Tibial nerve (tissue), 4 donors: ENCODE data around the gene RASSF4. TPM values are rescaled to one million over a fixed set of nuclear protein-coding genes. Genes with fewer than 3 reads are reported as not detected.

Experiments used
- DNase-seq, 2 donors: peaks; one replicate each; pipeline ENCODE4 v3.0.0-alpha.2; 2019; ENCODE audit warnings: low spot score in 2 of 2
- H3K27ac ChIP-seq, 4 donors: fragments of 200-600 bp; sonication (generic) in 3 of 4; one replicate each; pipeline ENCODE4 v1.5.1; 2017 to 2019; ENCODE audit warnings: mild to moderate bottlenecking in 1 of 4
- H3K27me3 ChIP-seq, 2 donors: fragments of 200-600 bp; sonication (generic) in 1 of 2; one replicate each; pipeline versions ENCODE4 v1.5.1 to v1.6.0; 2017 to 2019
- H3K36me3 ChIP-seq, 3 donors: fragments of 200-600 bp; sonication (generic); one replicate each; pipeline ENCODE4 v1.5.1; 2018 to 2019
- H3K4me1 ChIP-seq, 4 donors: fragments of 200-600 bp; sonication (generic) in 3 of 4; one replicate each; pipeline ENCODE4 v1.5.1; 2017 to 2019
- H3K4me3 ChIP-seq, 4 donors: fragments of 200-600 bp; sonication (generic) in 3 of 4; one replicate each; pipeline ENCODE4 v1.5.1; 2017 to 2019; ENCODE audit warnings: mild to moderate bottlenecking in 1 of 4, moderate library complexity in 1 of 4
- H3K9me3 ChIP-seq, 4 donors: fragments of 200-600 bp; sonication (generic) in 3 of 4; one replicate each; pipeline ENCODE4 v1.5.1; 2017 to 2019
- EP300 ChIP-seq, 2 donors: sonication (generic); formaldehyde crosslinking; IDR thresholded peaks; one replicate each; pipeline ENCODE4 v1.6.1; 2017; ENCODE audit warnings: antibody characterized with exemption in 2 of 2, mild to moderate bottlenecking in 1 of 2
- POLR2A ChIP-seq, 2 donors: fragments of 450-650 bp; IDR thresholded peaks; one replicate each; pipeline ENCODE4 v1.6.1; 2017; ENCODE audit warnings: antibody characterized with exemption in 2 of 2, mild to moderate bottlenecking in 2 of 2, moderate library complexity in 2 of 2
- WGBS, 2 donors: methylation state at CpG; one replicate each; pipeline ENCODE4 v1.1.5; 2018; 5-methylcytosine and 5-hydroxymethylcytosine counted together
- total RNA-seq, 4 donors: library from RNA; depleted of rRNA; stranded (reverse); fragments of >200 nt; gene quantifications; one replicate each; pipeline ENCODE4 v1.1.0, GENCODE V29; 2016
- TF ChIP-seq, protein P1 (sequence below), 5 experiments: fragments of 200-600 bp in 3 of 5; fragments of 450-650 bp in 2 of 5; sonication (generic) in 3 of 5; IDR thresholded peaks; one replicate each; pipeline ENCODE4 v1.5.1; 2016 to 2019; ENCODE audit warnings: antibody characterized with exemption in 5 of 5, mild to moderate bottlenecking in 3 of 5, moderate library complexity in 2 of 5

The RASSF4 gene
- total RNA-seq, 4 donors from 2014 or later = 153 to 275 (median 185) TPM

DNA sequence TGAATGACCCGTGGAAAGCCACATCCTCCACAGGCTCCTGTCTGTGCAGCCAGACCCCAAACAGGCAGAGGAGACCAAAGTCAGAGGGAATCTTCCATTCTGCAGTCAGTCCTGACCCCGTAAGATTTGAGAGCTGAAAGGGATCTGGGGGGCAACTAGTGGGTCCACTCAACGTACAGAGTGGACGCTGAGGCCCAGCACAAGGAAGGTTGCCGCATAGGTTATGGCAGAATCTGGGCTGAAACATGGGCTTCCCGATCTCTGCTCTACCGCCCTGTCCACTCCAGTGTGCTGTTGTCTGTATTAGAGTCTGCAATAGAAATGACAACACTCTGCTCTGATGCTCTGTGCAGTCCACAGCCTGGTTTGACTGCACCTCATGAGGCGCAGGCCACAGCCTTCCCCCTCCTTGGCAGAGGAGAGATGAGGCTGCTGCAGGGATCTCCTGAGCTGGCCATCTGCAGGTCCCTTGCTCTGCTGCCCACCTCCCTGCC, 33.2 kb downstream of the RASSF4 start:
- peaks cover 4 to 83% (median 50%) of the 10 kb centered on the region in 4 donors for H3K4me1 ChIP-seq
- WGBS, 2 donors = 87 to 95% methylated on average over 8 of the region's 8 CpGs

DNA sequence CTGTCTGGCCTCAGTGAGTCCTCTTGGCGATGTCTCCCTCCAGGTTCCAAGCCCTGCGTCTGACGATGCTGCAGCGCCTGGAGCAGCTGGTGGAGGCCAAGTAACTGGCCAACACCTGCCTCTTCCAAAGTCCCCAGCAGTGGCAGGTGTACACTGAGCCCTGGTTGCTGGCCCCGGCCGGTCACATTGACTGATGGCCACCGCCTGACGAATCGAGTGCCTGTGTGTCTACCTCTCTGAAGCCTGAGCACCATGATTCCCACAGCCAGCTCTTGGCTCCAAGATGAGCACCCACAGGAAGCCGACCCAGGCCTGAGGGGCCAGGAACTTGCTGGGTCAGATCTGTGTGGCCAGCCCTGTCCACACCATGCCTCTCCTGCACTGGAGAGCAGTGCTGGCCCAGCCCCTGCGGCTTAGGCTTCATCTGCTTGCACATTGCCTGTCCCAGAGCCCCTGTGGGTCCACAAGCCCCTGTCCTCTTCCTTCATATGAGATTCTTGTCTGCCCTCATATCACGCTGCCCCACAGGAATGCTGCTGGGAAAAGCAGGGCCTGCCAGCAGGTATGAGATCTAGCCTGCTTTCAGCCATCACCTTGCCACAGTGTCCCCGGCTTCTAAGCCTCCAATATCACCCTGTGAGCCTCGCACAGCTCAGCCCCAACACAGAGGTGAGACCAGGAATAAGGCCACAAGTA, 33.8 kb downstream of the RASSF4 start:
- H3K36me3 ChIP-seq = peaks cover 0 to 55% (median 0%) of the 10 kb centered on the region in 3 donors
- H3K27me3 ChIP-seq = no peaks in the 10 kb centered on the region
- 90 to 98% methylated on average over 8 to 11 of the region's 14 CpGs for WGBS, 2 donors
- TF ChIP-seq EP300 (IDR thresholded peaks at IDR 0.05) (no peak), POLR2A (IDR thresholded peaks at IDR 0.05) (no peak)
- TF ChIP-seq, protein P1, sequence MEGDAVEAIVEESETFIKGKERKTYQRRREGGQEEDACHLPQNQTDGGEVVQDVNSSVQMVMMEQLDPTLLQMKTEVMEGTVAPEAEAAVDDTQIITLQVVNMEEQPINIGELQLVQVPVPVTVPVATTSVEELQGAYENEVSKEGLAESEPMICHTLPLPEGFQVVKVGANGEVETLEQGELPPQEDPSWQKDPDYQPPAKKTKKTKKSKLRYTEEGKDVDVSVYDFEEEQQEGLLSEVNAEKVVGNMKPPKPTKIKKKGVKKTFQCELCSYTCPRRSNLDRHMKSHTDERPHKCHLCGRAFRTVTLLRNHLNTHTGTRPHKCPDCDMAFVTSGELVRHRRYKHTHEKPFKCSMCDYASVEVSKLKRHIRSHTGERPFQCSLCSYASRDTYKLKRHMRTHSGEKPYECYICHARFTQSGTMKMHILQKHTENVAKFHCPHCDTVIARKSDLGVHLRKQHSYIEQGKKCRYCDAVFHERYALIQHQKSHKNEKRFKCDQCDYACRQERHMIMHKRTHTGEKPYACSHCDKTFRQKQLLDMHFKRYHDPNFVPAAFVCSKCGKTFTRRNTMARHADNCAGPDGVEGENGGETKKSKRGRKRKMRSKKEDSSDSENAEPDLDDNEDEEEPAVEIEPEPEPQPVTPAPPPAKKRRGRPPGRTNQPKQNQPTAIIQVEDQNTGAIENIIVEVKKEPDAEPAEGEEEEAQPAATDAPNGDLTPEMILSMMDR (IDR thresholded peaks at IDR 0.05) = no peak
- no peaks in the 10 kb centered on the region for H3K9me3 ChIP-seq
- H3K4me1 ChIP-seq = peaks cover 4 to 89% (median 54%) of the 10 kb centered on the region in 4 donors
- peak in 1 of 2 donors; percentile 5 for DNase-seq
- peak overlapping the region; percentile 72 to 97 (median 87) for H3K27ac ChIP-seq
- no peak overlapping the region for H3K4me3 ChIP-seq

More for the DNA sequence above, 33.2 kb downstream of the RASSF4 start:
- H3K27ac ChIP-seq = peak overlapping the region; percentile 72 to 97 (median 87)
- H3K36me3 ChIP-seq = peaks cover 0 to 61% (median 0%) of the 10 kb centered on the region in 3 donors
- no peak for TF ChIP-seq EP300 (IDR thresholded peaks at IDR 0.05)
- TF ChIP-seq, protein P1 (IDR thresholded peaks at IDR 0.05) = no peak
- no peak for TF ChIP-seq POLR2A (IDR thresholded peaks at IDR 0.05)
- DNase-seq = no peak
- H3K27me3 ChIP-seq = no peaks in the 10 kb centered on the region
- no peaks in the 10 kb centered on the region for H3K9me3 ChIP-seq
- H3K4me3 ChIP-seq = no peak overlapping the region

DNA sequence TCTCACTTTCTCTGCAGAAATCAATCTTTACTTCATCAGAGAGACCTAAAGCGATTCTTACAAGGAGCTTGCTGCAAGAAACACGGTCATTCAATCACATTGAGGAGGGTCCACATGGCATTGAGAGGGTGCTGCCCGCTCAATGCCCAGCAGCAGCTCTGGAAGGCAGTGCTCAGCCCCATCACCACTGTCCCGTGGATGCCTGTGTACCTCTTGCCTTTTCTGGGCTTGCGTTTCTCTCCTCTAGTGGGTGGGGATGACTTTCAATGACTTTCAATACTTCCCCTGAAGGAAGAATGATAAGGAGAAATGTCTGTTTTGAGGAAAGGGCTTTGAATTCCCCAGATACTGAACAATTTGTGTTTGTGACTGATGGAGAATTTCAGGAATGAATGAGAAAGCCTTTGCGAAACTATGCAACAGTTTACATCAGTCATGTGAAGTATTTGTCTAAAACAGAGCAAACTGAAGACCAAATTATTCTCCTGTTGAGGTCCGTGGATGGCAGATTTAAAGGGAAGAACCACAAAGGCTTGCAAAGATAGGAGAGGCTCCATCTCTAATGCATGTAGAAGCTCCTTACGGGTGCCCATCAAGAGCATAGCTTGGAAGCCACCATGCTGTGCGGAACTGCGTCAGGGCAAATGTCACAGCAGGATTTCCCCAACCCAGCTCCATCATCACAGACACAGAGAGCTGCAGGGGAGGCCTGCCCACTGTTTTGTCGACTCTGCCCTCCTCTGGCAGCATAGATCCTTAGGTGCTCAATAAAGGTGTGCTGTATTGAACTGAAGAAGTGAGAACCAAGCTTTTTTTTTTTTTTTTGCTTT, 34.5 kb downstream of the RASSF4 start:
- Histone ChIP-seq H3K36me3 (peaks cover 0 to 47% (median 0%) of the 10 kb centered on the region in 3 donors), H3K27me3 (no peaks in the 10 kb centered on the region), H3K9me3 (no peaks in the 10 kb centered on the region), H3K4me3 (no peak overlapping the region), H3K27ac (peak overlapping the region; percentile 72 to 97 (median 87)), H3K4me1 (peaks cover 4 to 96% (median 59%) of the 10 kb centered on the region in 4 donors)
- peak in 1 of 2 donors; percentile 7 for DNase-seq
- no peak for TF ChIP-seq POLR2A (IDR thresholded peaks at IDR 0.05)
- TF ChIP-seq EP300 (IDR thresholded peaks at IDR 0.05) = peak; percentile 20 to 31
- TF ChIP-seq, protein P1 (IDR thresholded peaks at IDR 0.05) = no peak
- 60 to 62% methylated on average over 8 to 11 of the region's 11 CpGs for WGBS, 2 donors

DNA sequence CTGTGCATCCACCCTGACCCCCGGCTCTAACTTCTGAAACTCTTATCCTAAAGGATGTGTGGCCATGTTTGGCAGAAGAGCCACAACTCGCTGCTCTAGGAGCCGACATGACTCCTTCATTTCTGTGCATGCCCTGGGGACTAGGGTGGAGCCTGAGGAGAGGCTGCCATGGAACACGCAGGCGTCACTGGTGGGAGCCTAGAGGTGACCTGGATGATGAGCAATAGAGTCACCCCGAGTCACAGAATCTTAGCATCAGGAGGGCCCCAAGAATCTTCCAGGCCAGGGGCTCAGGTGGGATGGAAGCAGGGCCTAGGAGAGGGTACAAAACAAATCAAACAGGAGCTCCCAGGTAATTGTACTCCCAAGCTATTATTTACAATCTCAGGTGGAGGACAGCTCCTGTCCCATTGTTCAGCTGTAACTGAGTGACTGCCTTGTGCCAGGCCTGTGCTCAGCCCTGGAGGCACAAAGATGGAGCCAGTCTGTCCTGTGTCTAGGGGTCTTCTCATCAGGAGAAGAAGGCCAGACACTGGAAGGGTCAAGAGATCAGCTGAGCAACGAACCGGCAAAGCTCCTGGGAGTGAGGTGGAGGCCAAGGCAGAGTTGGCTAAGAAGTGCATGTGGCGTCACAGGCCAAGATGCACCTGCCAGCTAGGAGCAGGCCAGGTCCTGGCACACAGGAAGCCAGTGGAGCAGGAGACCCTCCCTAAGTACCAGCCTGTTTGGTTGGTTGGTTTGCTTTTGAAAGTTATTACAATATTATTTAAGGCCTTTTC, 35.3 kb downstream of the RASSF4 start:
- Histone ChIP-seq H3K9me3 (no peaks in the 10 kb centered on the region), H3K27me3 (no peaks in the 10 kb centered on the region), H3K4me1 (peaks cover 4 to 100% (median 68%) of the 10 kb centered on the region in 4 donors), H3K27ac (peak overlapping the region; percentile 72 to 97 (median 87)), H3K4me3 (no peak overlapping the region), H3K36me3 (peaks cover 0 to 41% (median 0%) of the 10 kb centered on the region in 3 donors)
- peak in 1 of 2 donors; percentile 30 for DNase-seq
- TF ChIP-seq, protein P1 (IDR thresholded peaks at IDR 0.05) = no peak
- TF ChIP-seq POLR2A (IDR thresholded peaks at IDR 0.05) (no peak), EP300 (IDR thresholded peaks at IDR 0.05) (no peak)
- WGBS, 2 donors = 57 to 65% methylated on average over 9 of the region's 9 CpGs
